KMS-11 (cell line): ENCODE data around the gene RPS26.

Experiments
- H2AFZ ChIP-seq: fragments of 200-600 bp; sonication (generic); 2 replicates; pipeline ENCODE4 v1.6.1; 2016; ENCODE audit warnings: antibody characterized with exemption, mixed run types, low read depth
- H3K27ac ChIP-seq: fragments of 200-600 bp; sonication (generic); 2 replicates; pipeline ENCODE4 v1.6.1; 2016; ENCODE audit warnings: mild to moderate bottlenecking, mixed run types
- H3K27me3 ChIP-seq: fragments of 200-600 bp; sonication (generic); 2 replicates; pipeline ENCODE4 v1.6.1; 2017; ENCODE audit warnings: mild to moderate bottlenecking, low read depth, mixed run types, moderate library complexity; ENCODE audit not compliant: insufficient read depth
- H3K36me3 ChIP-seq: fragments of 200-600 bp; sonication (generic); 2 replicates; pipeline ENCODE4 v1.6.1; 2017; ENCODE audit warnings: mild to moderate bottlenecking, mixed run types; ENCODE audit not compliant: insufficient read depth
- H3K4me1 ChIP-seq: fragments of 200-600 bp; sonication (generic); 2 replicates; pipeline ENCODE4 v1.6.1; 2016; ENCODE audit warnings: mild to moderate bottlenecking, low read depth, mixed run types; ENCODE audit not compliant: poor library complexity, severe bottlenecking
- H3K4me2 ChIP-seq: fragments of 200-600 bp; sonication (generic); 2 replicates; pipeline ENCODE4 v1.7.0; 2016; ENCODE audit warnings: mild to moderate bottlenecking, mixed run types
- H3K4me3 ChIP-seq: fragments of 200-600 bp; sonication (generic); IDR thresholded peaks from 2 replicates; pipeline ENCODE4 v1.6.1; 2017; ENCODE audit warnings: low read depth, low read length, mixed read lengths; ENCODE audit not compliant: insufficient read depth
- H3K79me2 ChIP-seq: fragments of 200-600 bp; sonication (generic); 2 replicates; pipeline ENCODE4 v1.6.1; 2016; ENCODE audit warnings: low read depth, mixed run types; ENCODE audit not compliant: insufficient read depth
- H3K9ac ChIP-seq: fragments of 200-600 bp; sonication (generic); 2 replicates; pipeline ENCODE4 v1.6.1; 2016; ENCODE audit warnings: mild to moderate bottlenecking, mixed run types
- H4K20me1 ChIP-seq: fragments of 200-600 bp; sonication (generic); 2 replicates; pipeline ENCODE4 v1.6.1; 2016; ENCODE audit warnings: mild to moderate bottlenecking, mixed run types; ENCODE audit not compliant: insufficient read depth
- TF ChIP-seq, protein P1 (sequence below): fragments of 200-600 bp; sonication (generic); conservative IDR thresholded peaks from 2 replicates; pipeline ENCODE4 v1.6.1; 2017; ENCODE audit warnings: low read depth, mild to moderate bottlenecking, antibody characterized with exemption, low read length, moderate library complexity, mixed read lengths

The RPS26 gene

DNA sequence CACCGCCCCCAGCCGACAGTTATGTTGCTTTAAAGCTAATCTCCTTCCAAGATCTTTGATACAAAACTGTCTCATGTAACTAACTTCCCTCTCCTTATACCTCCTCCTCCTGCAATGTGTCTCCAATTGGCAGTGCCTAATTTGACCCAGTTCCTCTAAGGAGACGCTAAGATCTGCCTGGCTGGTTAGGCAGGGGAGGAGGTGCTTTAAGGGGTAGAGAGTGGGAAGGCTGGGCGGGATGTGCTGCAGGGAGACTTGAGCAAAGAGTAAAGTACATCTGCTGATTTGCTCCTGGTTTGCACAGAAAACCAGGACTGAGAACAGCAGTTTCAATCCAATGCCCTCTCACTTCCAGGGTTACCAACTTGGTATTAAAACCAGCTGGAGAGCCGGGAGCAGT lies 28.2 kb upstream of the RPS26 start:
- Histone ChIP-seq H3K79me2 (no peaks in the 10 kb centered on the region), H3K4me3 (no peak overlapping the region), H3K4me2 (no peak overlapping the region), H2AFZ (no peak overlapping the region), H3K4me1 (no peaks in the 10 kb centered on the region), H3K9ac (no peak overlapping the region), H3K36me3 (no peaks in the 10 kb centered on the region), H3K27me3 (no peaks in the 10 kb centered on the region), H4K20me1 (no peaks in the 10 kb centered on the region), H3K27ac (no peak overlapping the region)
- TF ChIP-seq, protein P1, sequence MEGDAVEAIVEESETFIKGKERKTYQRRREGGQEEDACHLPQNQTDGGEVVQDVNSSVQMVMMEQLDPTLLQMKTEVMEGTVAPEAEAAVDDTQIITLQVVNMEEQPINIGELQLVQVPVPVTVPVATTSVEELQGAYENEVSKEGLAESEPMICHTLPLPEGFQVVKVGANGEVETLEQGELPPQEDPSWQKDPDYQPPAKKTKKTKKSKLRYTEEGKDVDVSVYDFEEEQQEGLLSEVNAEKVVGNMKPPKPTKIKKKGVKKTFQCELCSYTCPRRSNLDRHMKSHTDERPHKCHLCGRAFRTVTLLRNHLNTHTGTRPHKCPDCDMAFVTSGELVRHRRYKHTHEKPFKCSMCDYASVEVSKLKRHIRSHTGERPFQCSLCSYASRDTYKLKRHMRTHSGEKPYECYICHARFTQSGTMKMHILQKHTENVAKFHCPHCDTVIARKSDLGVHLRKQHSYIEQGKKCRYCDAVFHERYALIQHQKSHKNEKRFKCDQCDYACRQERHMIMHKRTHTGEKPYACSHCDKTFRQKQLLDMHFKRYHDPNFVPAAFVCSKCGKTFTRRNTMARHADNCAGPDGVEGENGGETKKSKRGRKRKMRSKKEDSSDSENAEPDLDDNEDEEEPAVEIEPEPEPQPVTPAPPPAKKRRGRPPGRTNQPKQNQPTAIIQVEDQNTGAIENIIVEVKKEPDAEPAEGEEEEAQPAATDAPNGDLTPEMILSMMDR, result no peak

DNA sequence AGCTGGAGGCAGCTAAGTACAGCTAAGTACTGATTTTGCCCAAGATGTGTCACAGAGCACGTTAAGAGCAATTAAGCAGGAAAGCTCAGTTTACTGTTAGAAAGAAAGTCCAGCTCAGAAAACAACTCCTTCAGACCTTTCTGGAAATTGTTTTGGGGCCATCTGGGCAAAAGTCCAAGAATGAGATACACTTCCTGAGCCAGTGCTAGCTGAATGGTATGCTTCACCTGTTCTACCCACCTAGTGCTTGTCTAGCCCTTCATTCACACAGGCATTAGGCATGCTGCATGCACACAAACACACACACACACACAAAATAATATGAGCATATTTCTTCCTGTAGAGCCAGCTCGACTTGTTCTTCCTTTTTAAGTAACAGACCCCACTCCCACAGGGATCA lies 27.5 kb upstream of the RPS26 start:
- Histone ChIP-seq H3K4me1 (no peaks in the 10 kb centered on the region), H3K4me2 (no peak overlapping the region), H3K79me2 (no peaks in the 10 kb centered on the region), H4K20me1 (no peaks in the 10 kb centered on the region), H3K27ac (no peak overlapping the region), H2AFZ (no peak overlapping the region), H3K9ac (no peak overlapping the region), H3K36me3 (no peaks in the 10 kb centered on the region), H3K27me3 (no peaks in the 10 kb centered on the region), H3K4me3 (no peak overlapping the region)
- TF ChIP-seq, protein P1, result no peak

DNA sequence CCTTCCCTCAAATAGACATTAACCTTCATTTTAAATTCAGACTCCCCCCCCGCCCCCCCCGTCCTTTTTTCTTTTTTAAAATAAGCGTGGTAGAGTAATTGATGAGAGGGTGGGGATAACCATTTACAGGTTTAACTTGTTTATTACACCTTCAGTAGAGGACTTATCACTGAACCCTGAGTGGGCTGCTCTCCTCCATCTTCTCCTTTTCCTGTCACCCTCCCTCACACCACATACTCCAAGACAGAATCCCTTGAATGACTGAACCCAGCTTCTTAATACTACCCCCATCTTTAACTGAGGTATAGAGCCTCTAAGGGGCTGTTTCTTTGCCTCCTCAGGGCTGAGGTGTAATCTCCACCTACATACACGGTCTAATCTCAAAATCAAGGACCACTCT lies 24.5 kb upstream of the RPS26 start:
- no peak overlapping the region for H3K4me3 ChIP-seq
- no peaks in the 10 kb centered on the region for H3K27me3 ChIP-seq
- no peaks in the 10 kb centered on the region for H3K4me1 ChIP-seq

DNA sequence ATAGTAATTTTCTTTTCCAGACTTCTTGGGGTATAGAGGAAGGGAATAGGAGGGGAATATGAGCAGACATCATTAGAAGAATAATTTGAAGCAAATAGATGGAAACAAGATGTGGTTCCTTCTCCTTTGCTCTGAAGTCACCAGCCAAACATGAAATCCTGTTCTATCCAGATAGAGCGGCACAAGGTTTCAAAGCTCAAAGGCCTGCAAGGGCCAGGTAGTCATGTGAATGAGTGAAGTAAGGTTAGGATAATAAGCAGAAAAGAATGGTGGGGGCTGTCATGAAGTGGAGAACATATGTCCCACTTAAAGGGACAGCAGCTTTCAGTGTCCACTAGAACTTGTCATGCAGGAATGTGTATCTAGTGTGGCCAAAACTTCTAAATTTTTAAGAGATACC lies 23.4 kb upstream of the RPS26 start:
- H3K27me3 ChIP-seq, result no peaks in the 10 kb centered on the region
- H3K27ac ChIP-seq, result no peak overlapping the region
- H4K20me1 ChIP-seq, result no peaks in the 10 kb centered on the region
- no peak overlapping the region for H3K4me2 ChIP-seq
- H3K36me3 ChIP-seq, result no peaks in the 10 kb centered on the region
- no peak overlapping the region for H3K4me3 ChIP-seq
- H3K79me2 ChIP-seq, result no peaks in the 10 kb centered on the region
- H2AFZ ChIP-seq, result no peak overlapping the region
- no peaks in the 10 kb centered on the region for H3K4me1 ChIP-seq
- TF ChIP-seq, protein P1, result no peak
- no peak overlapping the region for H3K9ac ChIP-seq

More for the DNA sequence above, 24.5 kb upstream of the RPS26 start:
- H3K79me2 ChIP-seq, result no peaks in the 10 kb centered on the region
- H4K20me1 ChIP-seq, result no peaks in the 10 kb centered on the region
- H3K27ac ChIP-seq, result no peak overlapping the region
- no peak overlapping the region for H3K9ac ChIP-seq
- TF ChIP-seq, protein P1, result no peak
- H3K4me2 ChIP-seq, result no peak overlapping the region
- H2AFZ ChIP-seq, result no peak overlapping the region
- H3K36me3 ChIP-seq, result no peaks in the 10 kb centered on the region
